Hindlimb muscle (tissue), 1 donor: ENCODE measurements around the gene GNPDA1. TPM values are rescaled to one million over a fixed set of nuclear protein-coding genes. Genes with fewer than 3 reads are reported as not detected.

Experiments
- DNase-seq: peaks from one replicate; pipeline ENCODE4 v3.0.0-alpha.2; 2013
- polyA plus RNA-seq: library from polyadenylated mRNA; unstranded; fragments of 120-200 nt; gene quantifications from one replicate; pipeline ENCODE4 v1.2.1, GENCODE V29; 2013; ENCODE audit not compliant: insufficient read length

The GNPDA1 gene
- polyA plus RNA-seq, 1 donor, result 19.1 TPM

- peak; percentile 71 for DNase-seq
These were observed 20.4 kb downstream of the GNPDA1 start for GRCh38 chr5:141992349-141992963.

- no peak for DNase-seq
These were observed 23.1 kb downstream of the GNPDA1 start for GRCh38 chr5:141989720-141990119.

GRCh38 chr5:141986072-141986471 lies 26.8 kb downstream of the GNPDA1 start:
- no peak for DNase-seq

GRCh38 chr5:141982626-141983025 lies 30.2 kb downstream of the GNPDA1 start:
- no peak for DNase-seq

- DNase-seq, result no peak
These were observed 34.4 kb downstream of the GNPDA1 start for GRCh38 chr5:141978389-141978788.

GRCh38 chr5:141976176-141976575 lies 36.7 kb downstream of the GNPDA1 start:
- DNase-seq, result no peak

- no peak for DNase-seq
These were observed 38.8 kb downstream of the GNPDA1 start for GRCh38 chr5:141973871-141974595.

GRCh38 chr5:141969783-141970771 lies 42.8 kb downstream of the GNPDA1 start:
- no peak for DNase-seq

- DNase-seq, result peak; percentile 94
These were observed 43.8 kb downstream of the GNPDA1 start, which contains the start of gene RNF14 for GRCh38 chr5:141968914-141969608. Gene RNF14, plus strand, starts transcription at chr5:141969105. Its CDS starts 4,484 bp downstream, at chr5:141973589.

GRCh38 chr5:141966963-141967333 lies 45.9 kb downstream of the GNPDA1 start:
- no peak for DNase-seq

GRCh38 chr5:141966275-141966962 lies 46.4 kb downstream of the GNPDA1 start:
- DNase-seq, result no peak

GRCh38 chr5:141965071-141965470 lies 47.8 kb downstream of the GNPDA1 start:
- DNase-seq, result no peak

- DNase-seq, result no peak
These were observed 49.1 kb downstream of the GNPDA1 start for GRCh38 chr5:141963701-141964100.

- no peak for DNase-seq
These were observed 51.4 kb downstream of the GNPDA1 start for GRCh38 chr5:141961466-141961865.

GRCh38 chr5:141960449-141961323 lies 52.1 kb downstream of the GNPDA1 start:
- DNase-seq, result peak; percentile 91

GRCh38 chr5:141960018-141960417 lies 52.8 kb downstream of the GNPDA1 start:
- no peak for DNase-seq

GRCh38 chr5:141958546-141959172 lies 54.2 kb downstream of the GNPDA1 start:
- DNase-seq, result no peak

GRCh38 chr5:141958113-141958512 lies 54.7 kb downstream of the GNPDA1 start, which contains the start of gene PCDH12:
Gene PCDH12, minus strand, starts transcription at chr5:141958202. Its CDS starts 351 bp downstream, at chr5:141957851.
- peak; percentile 82 for DNase-seq

GRCh38 chr5:141957367-141957996 lies 55.3 kb downstream of the GNPDA1 start:
- no peak for DNase-seq

- no peak for DNase-seq
These were observed 58.6 kb downstream of the GNPDA1 start for GRCh38 chr5:141954194-141954593.
